Cardiac fibroblast (primary cell): Measurements from ENCODE around the gene TMED10.

ENCODE experiments used
- DNase-seq, 2 donors: peaks; one replicate each; pipeline versions ENCODE4 v3.0.0 to v3.0.0-alpha.2; 2010; ENCODE audit warnings: low read depth in 2 of 2
- H3K4me3 ChIP-seq, 2 donors: replicated peaks in 1 of 2; 1 replicate in 1 of 2; 2 replicates in 1 of 2; pipeline ENCODE4 v1.5.1; 2011; ENCODE audit warnings: low read depth in 2 of 2, low read length in 2 of 2, mild to moderate bottlenecking in 2 of 2, moderate library complexity in 1 of 2
- CTCF ChIP-seq: IDR thresholded peaks from one replicate; pipeline ENCODE4 v1.5.1; 2011; ENCODE audit warnings: low read depth, mild to moderate bottlenecking, low read length, inconsistent platforms

The TMED10 gene

GRCh38 chr14:75197338-75197737, 20.9 kb upstream of the TMED10 start:
- DNase-seq: no peak
- H3K4me3 ChIP-seq: no peak overlapping the region
- no peak for TF ChIP-seq CTCF

- no peak for TF ChIP-seq CTCF
- H3K4me3 ChIP-seq: no peak overlapping the region
- DNase-seq: no peak
Measured at GRCh38 chr14:75196468-75196867, 20.1 kb upstream of the TMED10 start.

- no peak for DNase-seq
- H3K4me3 ChIP-seq: no peak overlapping the region
- TF ChIP-seq CTCF: no peak
Measured at GRCh38 chr14:75196064-75196463, 19.7 kb upstream of the TMED10 start.

- TF ChIP-seq CTCF: no peak
- no peak overlapping the region for H3K4me3 ChIP-seq
- no peak for DNase-seq
Measured at GRCh38 chr14:75191100-75191499, 14.7 kb upstream of the TMED10 start.

GRCh38 chr14:75190023-75190422, 13.6 kb upstream of the TMED10 start:
- DNase-seq: no peak
- no peak for TF ChIP-seq CTCF

GRCh38 chr14:75188520-75189268, 12.3 kb upstream of the TMED10 start:
- no peak overlapping the region for H3K4me3 ChIP-seq
- DNase-seq: no peak
- no peak for TF ChIP-seq CTCF

More at GRCh38 chr14:75190023-75190422, 13.6 kb upstream of the TMED10 start:
- no peak overlapping the region for H3K4me3 ChIP-seq

GRCh38 chr14:75188086-75188485, 11.7 kb upstream of the TMED10 start:
- no peak overlapping the region for H3K4me3 ChIP-seq
- TF ChIP-seq CTCF: no peak

More at GRCh38 chr14:75188086-75188485, 11.7 kb upstream of the TMED10 start:
- no peak for DNase-seq
